MM.1S (cell line): ENCODE data around the gene SPEM1.

Source experiments
- DNase-seq: peaks from one replicate; pipeline ENCODE4 v3.0.0-alpha.2; 2015
- H2AFZ ChIP-seq: fragments of 300-600 bp; sonication (generic); 2 replicates; pipeline ENCODE4 v1.6.0; 2016; ENCODE audit warnings: antibody characterized with exemption, low read length
- H3F3A ChIP-seq: fragments of 300-600 bp; sonication (generic); 2 replicates; pipeline ENCODE4 v1.6.1; 2016; ENCODE audit warnings: mild to moderate bottlenecking, antibody characterized with exemption, low read length, moderate library complexity, mixed read lengths; ENCODE audit not compliant: insufficient read depth
- H3K27ac ChIP-seq: fragments of 300-600 bp; sonication (generic); 2 replicates; pipeline ENCODE4 v1.5.1; 2016; ENCODE audit warnings: mild to moderate bottlenecking, low read length
- H3K27me3 ChIP-seq: fragments of 300-600 bp; sonication (generic); replicated peaks from 2 replicates; pipeline ENCODE4 v1.6.0; 2016; ENCODE audit warnings: low read length; ENCODE audit not compliant: insufficient read depth
- H3K36me3 ChIP-seq: fragments of 300-600 bp; sonication (generic); replicated peaks from 2 replicates; pipeline ENCODE4 v1.6.1; 2016; ENCODE audit warnings: mild to moderate bottlenecking, low read length, mixed read lengths; ENCODE audit not compliant: insufficient read depth
- H3K4me1 ChIP-seq: fragments of 300-600 bp; sonication (generic); 2 replicates; pipeline ENCODE4 v1.6.1; 2016; ENCODE audit warnings: low read length, mixed read lengths
- H3K4me2 ChIP-seq: fragments of 300-600 bp; sonication (generic); 2 replicates; pipeline ENCODE4 v1.6.0; 2016; ENCODE audit warnings: low read depth, low read length
- H3K4me3 ChIP-seq: fragments of 300-600 bp; sonication (generic); 2 replicates; pipeline ENCODE4 v1.5.1; 2016; ENCODE audit warnings: low read length, mixed read lengths
- H3K79me2 ChIP-seq: fragments of 300-600 bp; sonication (generic); 2 replicates; pipeline ENCODE4 v1.6.1; 2016; ENCODE audit warnings: mixed run types, low read length, mixed read lengths
- H3K9ac ChIP-seq: fragments of 300-600 bp; sonication (generic); 2 replicates; pipeline ENCODE4 v1.6.1; 2016; ENCODE audit warnings: low read length, mixed read lengths
- H3K9me2 ChIP-seq: fragments of 300-600 bp; sonication (generic); replicated peaks from 2 replicates; pipeline ENCODE4 v1.6.1; 2016; ENCODE audit warnings: mild to moderate bottlenecking, low read length, mixed read lengths; ENCODE audit not compliant: insufficient read depth
- H3K9me3 ChIP-seq: fragments of 300-600 bp; sonication (generic); replicated peaks from 2 replicates; pipeline ENCODE4 v1.6.1; 2016; ENCODE audit warnings: mild to moderate bottlenecking, low read length, mixed read lengths; ENCODE audit not compliant: insufficient read depth
- H4K20me1 ChIP-seq: fragments of 300-600 bp; sonication (generic); 2 replicates; pipeline ENCODE4 v1.6.1; 2016; ENCODE audit warnings: mild to moderate bottlenecking, low read length, moderate library complexity, mixed read lengths; ENCODE audit not compliant: insufficient read depth
- CTCF ChIP-seq: fragments of 300-600 bp; sonication (generic); IDR thresholded peaks from 2 replicates; pipeline ENCODE4 v1.5.1; 2016; ENCODE audit warnings: antibody characterized with exemption, low read length, mixed read lengths
- EZH2 ChIP-seq: fragments of 300-600 bp; sonication (generic); optimal IDR thresholded peaks from 2 replicates; pipeline ENCODE3; 2017; ENCODE audit warnings: low read depth, mild to moderate bottlenecking, antibody characterized with exemption, low read length, mixed read lengths
- EZH2phosphoT487 ChIP-seq: fragments of 300-600 bp; sonication (generic); IDR thresholded peaks from 2 replicates; pipeline ENCODE4 v1.6.1; 2018; ENCODE audit warnings: antibody characterized with exemption, low read length

The SPEM1 gene

GRCh38 chr17:7384489-7385081 is 35.5 kb upstream of the SPEM1 start:
- Histone ChIP-seq H3K4me1 (peaks cover 4% of the 10 kb centered on the region; the same call in 1 of the 2 replicates), H3K9me3 (no peaks in the 10 kb centered on the region), H3K9ac (peak overlapping the region; percentile 47; the same call in 1 of the 2 replicates), H3K79me2 (no peaks in the 10 kb centered on the region), H3K27ac (no peak overlapping the region), H3K4me2 (peak overlapping the region; percentile 83), H3K9me2 (no peaks in the 10 kb centered on the region), H3K4me3 (peak overlapping the region; percentile 63), H3F3A (no peaks in the 10 kb centered on the region), H3K27me3 (peaks cover 39% of the 10 kb centered on the region), H2AFZ (peak overlapping the region; percentile 87), H3K36me3 (no peaks in the 10 kb centered on the region), H4K20me1 (no peaks in the 10 kb centered on the region)
- DNase-seq: no peak
- no peak for TF ChIP-seq CTCF
- no peak for TF ChIP-seq EZH2
- no peak for TF ChIP-seq EZH2phosphoT487

- Histone ChIP-seq H3K27me3 (no peaks in the 10 kb centered on the region; the same call in 1 of the 2 replicates), H4K20me1 (no peaks in the 10 kb centered on the region), H3K9ac (no peak overlapping the region), H3F3A (no peaks in the 10 kb centered on the region), H3K9me2 (no peaks in the 10 kb centered on the region), H3K79me2 (no peaks in the 10 kb centered on the region), H3K4me3 (no peak overlapping the region), H2AFZ (no peak overlapping the region), H3K27ac (no peak overlapping the region), H3K4me2 (no peak overlapping the region), H3K36me3 (no peaks in the 10 kb centered on the region), H3K9me3 (no peaks in the 10 kb centered on the region), H3K4me1 (no peaks in the 10 kb centered on the region)
- TF ChIP-seq CTCF: no peak
- TF ChIP-seq EZH2: no peak
- TF ChIP-seq EZH2phosphoT487: no peak
- DNase-seq: no peak
Measured at GRCh38 chr17:7388856-7389255, 31.3 kb upstream of the SPEM1 start.

- H3K4me3 ChIP-seq: no peak overlapping the region
- no peaks in the 10 kb centered on the region; the same call in 1 of the 2 replicates for H3K27me3 ChIP-seq
- no peaks in the 10 kb centered on the region for H3K36me3 ChIP-seq
Measured at GRCh38 chr17:7389924-7390910, 29.9 kb upstream of the SPEM1 start.

More at GRCh38 chr17:7389924-7390910, 29.9 kb upstream of the SPEM1 start:
- TF ChIP-seq EZH2phosphoT487 (no peak), EZH2 (no peak)
- DNase-seq: no peak
- Histone ChIP-seq H3K4me2 (no peak overlapping the region), H3K79me2 (no peaks in the 10 kb centered on the region), H3F3A (peaks cover 6% of the 10 kb centered on the region; the same call in 1 of the 2 replicates), H2AFZ (no peak overlapping the region), H3K9me2 (no peaks in the 10 kb centered on the region), H3K27ac (no peak overlapping the region), H3K9ac (no peak overlapping the region), H4K20me1 (no peaks in the 10 kb centered on the region), H3K9me3 (no peaks in the 10 kb centered on the region), H3K4me1 (0 out of 2 replicates have a peak, but pooled peaks cover 3% of the 10 kb centered on the region)
